AG04450 (cell line): ENCODE data around the gene OGFOD2. TPM values are rescaled to one million over a fixed set of nuclear protein-coding genes. Genes with fewer than 3 reads are reported as not detected.

ENCODE experiments used
- CTCF ChIA-PET: fragments of 300-600, 350-600 bp; formaldehyde crosslinking; extraction: SDS; loops from one replicate; lab custom pipeline; 2022; ENCODE audit warnings: antibody characterized with exemption, inconsistent platforms; lab: Charles Lee
- POLR2A ChIA-PET: fragments of 350-600 bp; formaldehyde crosslinking; extraction: SDS; loops from one replicate; lab custom pipeline; 2021; ENCODE audit warnings: antibody characterized with exemption, inconsistent platforms; lab: Yijun Ruan, JAX
- DNase-seq: peaks from one replicate; pipeline ENCODE4 v3.0.0-alpha.2; 2011; ENCODE audit warnings: low read depth, low spot score
- H3K27ac ChIP-seq: one replicate; pipeline ENCODE4 v1.5.1; 2012; ENCODE audit warnings: low read depth, low read length, control low read depth
- H3K27me3 ChIP-seq: one replicate; pipeline ENCODE4 v1.6.0; 2012; ENCODE audit warnings: low read length; ENCODE audit not compliant: control insufficient read depth, insufficient read depth
- H3K4me3 ChIP-seq: 2 replicates; pipeline ENCODE4 v1.5.1; 2011; ENCODE audit warnings: mild to moderate bottlenecking, low read depth, low read length, control low read depth
- H3K9me3 ChIP-seq: 2 replicates; pipeline ENCODE4 v1.5.1; 2012; ENCODE audit warnings: low read length; ENCODE audit not compliant: control insufficient read depth, insufficient read depth
- polyA plus RNA-seq: library from polyadenylated mRNA; depleted of rRNA; stranded (reverse); fragments of >200 nt; gene quantifications from 2 replicates; pipeline ENCODE4 v1.2.3, GENCODE V29; 2011; rRNA removed
- small RNA-seq: library from RNA; depleted of rRNA; stranded (forward); fragments of <200 nt; gene quantifications from one replicate; pipeline ENCODE3, GENCODE V24; 2012; ENCODE audit warnings: low read depth; ENCODE audit not compliant: insufficient read length
- TF ChIP-seq, protein P1 (sequence below): IDR thresholded peaks from 2 replicates; pipeline ENCODE4 v1.5.1; 2011; ENCODE audit warnings: low read depth, low read length, control low read depth, inconsistent platforms

Gene OGFOD2
- polyA plus RNA-seq, 1 experiment: 6.1 TPM

- Histone ChIP-seq H3K27me3 (no peaks in the 10 kb centered on the region), H3K9me3 (no peaks in the 10 kb centered on the region), H3K4me3 (no peak overlapping the region), H3K27ac (no peak overlapping the region)
- no peak for DNase-seq
- POLR2A ChIA-PET: no interaction called here
- TF ChIP-seq, protein P1, sequence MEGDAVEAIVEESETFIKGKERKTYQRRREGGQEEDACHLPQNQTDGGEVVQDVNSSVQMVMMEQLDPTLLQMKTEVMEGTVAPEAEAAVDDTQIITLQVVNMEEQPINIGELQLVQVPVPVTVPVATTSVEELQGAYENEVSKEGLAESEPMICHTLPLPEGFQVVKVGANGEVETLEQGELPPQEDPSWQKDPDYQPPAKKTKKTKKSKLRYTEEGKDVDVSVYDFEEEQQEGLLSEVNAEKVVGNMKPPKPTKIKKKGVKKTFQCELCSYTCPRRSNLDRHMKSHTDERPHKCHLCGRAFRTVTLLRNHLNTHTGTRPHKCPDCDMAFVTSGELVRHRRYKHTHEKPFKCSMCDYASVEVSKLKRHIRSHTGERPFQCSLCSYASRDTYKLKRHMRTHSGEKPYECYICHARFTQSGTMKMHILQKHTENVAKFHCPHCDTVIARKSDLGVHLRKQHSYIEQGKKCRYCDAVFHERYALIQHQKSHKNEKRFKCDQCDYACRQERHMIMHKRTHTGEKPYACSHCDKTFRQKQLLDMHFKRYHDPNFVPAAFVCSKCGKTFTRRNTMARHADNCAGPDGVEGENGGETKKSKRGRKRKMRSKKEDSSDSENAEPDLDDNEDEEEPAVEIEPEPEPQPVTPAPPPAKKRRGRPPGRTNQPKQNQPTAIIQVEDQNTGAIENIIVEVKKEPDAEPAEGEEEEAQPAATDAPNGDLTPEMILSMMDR: no peak
- CTCF ChIA-PET: interaction anchor here (0.7 to 1.1 kb wide), 3 partner anchors 8 to 212 kb away, joined by 3 to 4 read pairs (median 3); no protein-coding TSS in a partner anchor
Measured at GRCh38 chr12:123026094-123026853, 51.2 kb downstream of the OGFOD2 start.

DNA sequence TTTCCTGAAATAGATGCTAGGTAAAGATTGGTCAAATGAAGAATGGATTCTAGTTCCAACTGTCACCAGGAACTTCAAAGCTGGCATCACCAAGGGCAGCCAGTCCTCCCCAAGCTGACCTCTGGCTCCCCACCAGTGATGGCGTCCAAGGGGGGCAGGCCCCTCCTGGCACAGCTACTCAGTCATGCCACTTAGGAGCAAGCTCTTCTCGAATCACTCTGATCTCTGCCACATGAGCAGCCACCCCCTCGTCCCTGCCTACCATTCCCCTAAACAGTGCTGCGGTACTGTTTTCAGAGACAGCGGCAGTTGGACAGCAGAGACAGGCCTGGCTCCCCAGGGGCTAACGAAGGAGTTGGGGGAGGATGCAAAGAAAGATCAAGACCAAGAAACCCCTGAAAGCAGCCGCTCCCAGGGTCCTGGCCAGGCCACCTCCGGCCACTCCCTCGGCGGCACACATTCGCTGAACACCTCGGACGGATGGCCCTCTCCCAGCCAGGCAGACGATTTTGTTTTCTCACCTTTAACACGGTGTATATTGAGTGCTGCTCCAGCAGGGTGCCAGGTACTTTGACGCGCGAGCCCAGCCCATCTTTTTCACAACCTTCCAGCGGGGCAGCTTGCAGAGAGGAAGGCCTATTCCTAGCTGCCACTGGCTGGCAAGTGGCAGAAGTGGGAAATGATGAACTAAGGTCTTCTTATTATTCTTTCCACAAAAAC lies 52.8 kb downstream of the OGFOD2 start:
- ChIA-PET POLR2A (no interaction called here), CTCF (no interaction called here)
- Histone ChIP-seq H3K27ac (no peak overlapping the region), H3K27me3 (no peaks in the 10 kb centered on the region), H3K9me3 (no peaks in the 10 kb centered on the region), H3K4me3 (no peak overlapping the region)
- TF ChIP-seq, protein P1: no peak
- DNase-seq: no peak

DNA sequence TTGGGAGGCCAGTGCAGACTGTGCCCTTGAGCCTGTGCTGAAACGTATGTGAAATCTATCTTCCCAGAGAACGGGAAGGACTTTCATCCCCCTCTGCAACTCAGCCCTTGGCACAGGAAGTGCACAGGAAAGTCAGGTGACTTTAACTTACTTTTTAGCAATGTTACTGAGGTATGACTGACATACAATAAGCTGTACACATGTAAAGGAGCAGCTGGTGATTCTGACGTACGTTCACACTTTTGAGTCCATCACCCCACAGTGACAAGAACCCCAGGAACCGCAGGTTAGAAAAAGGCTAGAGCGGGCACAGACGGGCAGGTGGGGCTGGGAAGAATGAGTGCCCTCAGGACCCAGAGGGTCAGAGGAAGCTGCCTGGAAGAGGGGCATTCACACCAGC lies 53.4 kb downstream of the OGFOD2 start:
- Histone ChIP-seq H3K27ac (no peak overlapping the region), H3K9me3 (no peaks in the 10 kb centered on the region), H3K27me3 (no peaks in the 10 kb centered on the region), H3K4me3 (no peak overlapping the region)
- TF ChIP-seq, protein P1: no peak
- ChIA-PET POLR2A (no interaction called here), CTCF (no interaction called here)
- DNase-seq: no peak

DNA sequence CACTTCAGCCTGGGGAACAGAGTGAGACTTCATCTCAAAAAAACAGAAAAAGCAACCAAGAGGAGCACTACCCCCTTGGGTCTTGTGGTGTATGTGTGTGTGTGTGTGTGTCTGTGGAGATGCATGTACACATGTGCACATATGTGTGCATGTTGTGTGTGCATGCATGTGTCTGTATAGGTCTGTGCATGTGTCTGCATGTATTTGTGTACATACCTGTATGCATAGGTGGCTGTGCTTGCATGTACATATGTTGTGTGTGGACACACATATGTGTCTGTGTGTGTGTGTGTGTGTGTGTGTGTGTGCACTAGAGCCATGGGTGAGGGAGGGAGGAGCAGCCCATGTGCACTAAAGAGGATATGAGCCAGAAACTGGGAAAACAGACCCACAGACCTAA lies 54.5 kb downstream of the OGFOD2 start:
- H3K27ac ChIP-seq: no peak overlapping the region
- CTCF ChIA-PET: no interaction called here
- TF ChIP-seq, protein P1: no peak
- DNase-seq: no peak
- no peaks in the 10 kb centered on the region for H3K9me3 ChIP-seq
- POLR2A ChIA-PET: no interaction called here
- no peaks in the 10 kb centered on the region for H3K27me3 ChIP-seq
- H3K4me3 ChIP-seq: no peak overlapping the region

Small RNA genes lying within 50 kb of the gene (small RNA-seq; reads per million reads assigned to genes)
- gene ARL6IP4 (not detected), gene MIR4304 (not detected)

Other genes with a start within 250 kb of the OGFOD2 start
- 0.02 and 0.05 TPM in 2 replicates for gene HCAR1, start 244.4 kb upstream of the OGFOD2 start, polyA plus RNA-seq
- 34.8 and 47.8 TPM in 2 replicates for gene DENR, start 222.4 kb upstream of the OGFOD2 start, polyA plus RNA-seq
- gene CCDC62, start 200.7 kb upstream of the OGFOD2 start, polyA plus RNA-seq: 0.06 and 0.10 TPM in 2 replicates
- 7.2 and 10.7 TPM in 2 replicates for gene HIP1R, start 139.8 kb upstream of the OGFOD2 start, polyA plus RNA-seq
- gene VPS37B, start 79.1 kb upstream of the OGFOD2 start, polyA plus RNA-seq: 23.9 and 24.5 TPM in 2 replicates
- gene ABCB9, start 8.8 kb upstream of the OGFOD2 start, polyA plus RNA-seq: 3.4 and 5.0 TPM in 2 replicates
- gene ARL6IP4, start 5.4 kb downstream of the OGFOD2 start, polyA plus RNA-seq: 185 and 209 TPM in 2 replicates
- 1.3 and 2.2 TPM in 2 replicates for gene PITPNM2, start 175.8 kb downstream of the OGFOD2 start, polyA plus RNA-seq